ENCODE results near the gene VTI1A.
"Not testable (repeated sequence)": the region's sequence is repeated elsewhere in the genome, so short reads cannot be mapped to it uniquely, and the experiment has no call there.

Gene VTI1A

GRCh38 chr10:112446855-112447619 lies at the start of gene VTI1A, which contains the start of gene ZDHHC6:
Gene VTI1A (plus strand): TSS chr10:112447215. CDS start chr10:112447374, 159 bp downstream.
Gene ZDHHC6 (minus strand): TSS chr10:112446914. CDS start chr10:112445436, 1,478 bp downstream.
- peak; percentile 28 for DNase-seq

DNA sequence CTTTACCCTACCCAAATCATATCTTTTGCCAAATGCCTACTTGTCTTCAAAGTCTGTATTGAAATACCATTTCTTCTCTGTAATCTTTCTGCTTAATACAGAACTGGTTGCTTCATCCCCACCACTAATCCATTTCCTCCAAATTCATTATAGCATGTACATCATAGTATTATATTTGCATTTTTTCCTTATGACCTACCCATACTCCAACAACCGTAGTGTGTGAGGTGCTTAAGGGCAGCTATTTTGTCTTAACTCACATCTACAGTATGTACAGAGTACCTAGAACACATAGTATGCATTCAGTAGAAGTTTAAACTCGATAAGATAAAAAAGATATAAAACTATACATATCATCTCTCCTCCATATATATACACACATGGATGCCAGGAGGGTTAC lies 49.4 kb upstream of the VTI1A start:
- DNase-seq, result no peak

- DNase-seq, result no peak
Measured at GRCh38 chr10:112402917-112403316, 44.1 kb upstream of the VTI1A start.

DNA sequence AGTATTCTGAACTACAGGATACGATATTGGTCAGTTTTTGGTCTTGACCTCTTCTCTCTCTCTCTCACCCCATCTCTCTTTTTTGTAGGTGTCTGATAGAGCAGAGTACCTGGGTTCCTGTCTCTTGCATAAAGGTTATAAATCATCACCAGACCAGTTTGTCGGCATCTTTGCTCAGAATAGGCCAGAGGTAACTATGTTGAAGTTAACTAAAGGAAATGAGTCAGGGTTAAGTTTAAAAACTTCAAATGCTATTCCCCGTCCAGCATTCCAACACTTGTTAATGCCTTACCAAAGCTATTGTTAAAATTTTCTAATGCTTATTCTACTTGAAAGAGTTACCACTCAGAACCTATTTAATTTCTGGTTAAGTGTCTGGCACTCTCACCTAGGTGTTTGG lies 42.4 kb upstream of the VTI1A start:
- DNase-seq, result no peak

- DNase-seq, result not testable (repeated sequence)
Measured at GRCh38 chr10:112406806-112407205, 40.2 kb upstream of the VTI1A start.

- no peak for DNase-seq
Measured at GRCh38 chr10:112407696-112408095, 39.3 kb upstream of the VTI1A start.

GRCh38 chr10:112409299-112409698 lies 37.7 kb upstream of the VTI1A start:
- no peak for DNase-seq

- no peak for DNase-seq
Measured at GRCh38 chr10:112409755-112410154, 37.3 kb upstream of the VTI1A start.

DNA sequence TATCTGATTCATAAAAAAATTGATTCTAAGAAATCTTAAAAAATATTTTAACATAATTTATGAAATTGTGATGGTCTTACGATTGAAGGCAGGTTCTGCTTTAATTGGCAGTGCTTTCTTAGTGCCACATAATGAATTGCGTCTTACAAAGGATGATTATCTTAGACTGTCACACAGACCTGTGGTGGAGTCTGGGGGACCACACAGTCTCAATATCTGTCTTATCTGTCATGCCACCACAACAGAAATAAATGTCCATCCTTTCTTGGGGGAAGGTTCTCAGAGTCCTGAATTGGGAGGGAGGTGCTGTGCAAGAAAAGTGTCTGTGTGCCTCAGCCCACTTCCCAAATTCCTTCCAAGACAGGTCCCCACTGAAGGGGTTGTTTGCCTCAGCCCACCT lies 34.3 kb upstream of the VTI1A start:
- no peak for DNase-seq

DNA sequence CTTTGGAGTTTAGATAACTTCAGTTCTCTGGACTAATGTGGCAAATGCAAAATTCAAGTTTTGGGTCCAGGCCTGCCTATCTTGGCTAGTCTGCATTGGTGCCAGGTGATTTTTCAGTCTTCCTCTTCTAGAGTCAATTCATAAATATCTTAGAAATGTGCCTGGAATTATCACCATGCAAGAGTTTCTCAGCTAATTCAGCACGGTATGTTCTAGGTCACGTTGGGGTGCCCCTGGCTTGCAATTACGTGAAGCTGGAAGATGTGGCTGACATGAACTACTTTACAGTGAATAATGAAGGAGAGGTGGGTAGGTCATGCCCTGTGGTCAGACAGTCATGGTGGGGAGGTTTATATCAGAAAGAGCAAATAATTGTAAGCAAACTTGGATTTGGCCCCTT lies 25.3 kb upstream of the VTI1A start:
- no peak for DNase-seq

DNA sequence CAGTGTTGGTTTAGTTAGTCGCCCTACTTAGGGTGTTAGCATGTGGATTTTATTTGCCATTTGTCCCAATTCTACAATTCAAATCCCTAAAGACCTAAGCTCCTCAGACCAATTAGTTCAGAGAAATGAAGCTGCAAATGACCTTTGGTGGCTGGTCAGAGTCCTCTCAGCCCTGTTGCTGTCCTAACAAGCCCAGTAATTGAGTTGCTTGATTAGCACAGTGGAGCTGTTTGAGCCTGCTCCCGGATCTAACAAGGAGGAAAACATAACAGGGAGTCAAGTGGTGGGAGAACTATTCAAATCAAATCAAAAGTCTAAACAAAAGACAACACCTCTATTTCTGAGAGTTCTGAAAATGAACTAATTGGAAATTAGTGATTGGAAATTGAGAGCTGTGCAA lies 22.4 kb upstream of the VTI1A start:
- DNase-seq, result no peak

- no peak for DNase-seq
Measured at GRCh38 chr10:112426111-112426510, 20.9 kb upstream of the VTI1A start.

DNA sequence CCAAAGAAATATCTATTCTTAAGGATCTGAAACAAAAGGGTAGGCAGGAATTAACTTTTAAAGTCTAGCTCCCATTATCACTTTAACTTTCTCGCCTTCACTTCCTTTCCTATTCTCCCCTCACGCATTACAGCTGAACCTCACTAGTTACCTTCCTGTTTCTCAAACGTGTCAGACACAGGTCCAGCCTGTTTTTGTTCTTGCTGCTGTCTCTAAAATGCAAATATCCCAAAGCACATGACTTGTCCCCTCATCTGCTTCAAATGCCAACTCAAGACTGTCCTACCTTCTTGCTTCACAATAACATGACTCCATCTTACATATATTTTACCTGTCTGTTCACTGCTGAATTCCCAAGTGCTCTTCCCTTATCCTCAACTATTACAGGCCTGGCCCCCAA lies 17.9 kb upstream of the VTI1A start:
- DNase-seq, result no peak

DNA sequence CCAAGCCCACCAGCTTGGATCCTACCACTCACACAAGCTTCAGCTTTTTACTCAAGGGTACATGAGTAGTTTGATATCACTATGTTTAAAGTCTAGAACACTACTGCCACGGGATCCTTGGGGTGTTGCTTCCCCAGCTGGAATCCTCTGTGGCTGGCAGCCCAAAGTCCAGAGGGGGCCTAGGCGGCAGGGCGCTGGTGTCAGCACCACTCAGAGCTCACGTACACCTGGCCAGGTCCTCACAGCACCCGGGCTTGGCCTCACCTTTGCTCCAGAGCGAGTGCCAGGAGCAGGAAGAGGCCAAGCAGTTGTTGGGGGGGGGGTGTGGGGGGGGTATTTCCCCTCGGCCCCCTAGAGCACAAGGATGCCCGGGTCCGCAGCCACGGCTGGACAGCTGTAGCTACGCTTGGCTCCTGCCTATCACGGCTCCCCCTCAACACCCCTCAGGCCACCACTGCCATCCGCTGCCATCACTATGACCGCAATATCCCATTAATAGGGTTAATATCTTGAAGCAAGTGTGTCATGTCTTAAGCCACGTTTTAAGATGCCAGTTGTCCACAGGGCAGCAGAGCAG lies 17.3 kb upstream of the VTI1A start:
- no peak for DNase-seq

GRCh38 chr10:112433136-112433535 lies 13.9 kb upstream of the VTI1A start:
- no peak for DNase-seq

- no peak for DNase-seq
Measured at GRCh38 chr10:112434988-112435619, 11.9 kb upstream of the VTI1A start.

GRCh38 chr10:112438356-112438755 lies 8.7 kb upstream of the VTI1A start:
- no peak for DNase-seq

DNA sequence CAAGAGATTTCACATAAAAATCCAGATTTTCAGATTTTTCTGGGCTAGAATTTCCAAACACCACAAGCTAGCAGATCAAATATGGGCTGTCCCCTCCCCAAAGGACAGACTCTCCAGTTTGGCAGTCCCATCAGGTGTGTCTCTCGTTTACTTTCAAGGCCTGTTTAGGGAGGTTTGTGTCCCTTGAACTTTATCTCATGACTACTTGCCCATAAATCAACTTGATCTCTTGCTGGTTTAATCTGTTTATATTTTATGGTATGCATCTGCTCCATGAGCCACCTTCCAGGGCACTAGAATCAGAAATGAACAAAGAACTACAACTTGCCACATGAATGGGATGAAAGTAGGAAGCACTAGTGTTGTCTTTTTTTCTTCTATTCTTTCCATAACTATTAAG lies 5.5 kb upstream of the VTI1A start:
- DNase-seq, result no peak

DNA sequence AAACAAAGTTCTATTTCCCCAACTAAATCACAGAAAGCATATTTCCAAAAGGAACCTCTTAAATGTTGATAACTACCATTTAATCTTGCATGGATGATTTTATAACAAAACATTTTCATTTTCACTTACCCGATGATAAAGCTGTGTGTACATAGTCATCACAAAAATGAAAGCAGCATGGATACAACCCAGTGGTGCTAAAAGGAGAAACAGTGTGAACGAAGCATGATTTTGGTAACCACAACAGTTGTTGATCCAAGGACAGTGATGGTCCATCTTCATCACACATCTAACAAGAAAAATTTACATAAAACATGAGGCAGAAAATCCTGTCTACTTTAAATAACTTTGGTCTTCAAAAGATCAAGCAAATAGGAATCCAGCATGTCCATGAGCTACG lies 5.0 kb upstream of the VTI1A start:
- DNase-seq, result no peak

DNA sequence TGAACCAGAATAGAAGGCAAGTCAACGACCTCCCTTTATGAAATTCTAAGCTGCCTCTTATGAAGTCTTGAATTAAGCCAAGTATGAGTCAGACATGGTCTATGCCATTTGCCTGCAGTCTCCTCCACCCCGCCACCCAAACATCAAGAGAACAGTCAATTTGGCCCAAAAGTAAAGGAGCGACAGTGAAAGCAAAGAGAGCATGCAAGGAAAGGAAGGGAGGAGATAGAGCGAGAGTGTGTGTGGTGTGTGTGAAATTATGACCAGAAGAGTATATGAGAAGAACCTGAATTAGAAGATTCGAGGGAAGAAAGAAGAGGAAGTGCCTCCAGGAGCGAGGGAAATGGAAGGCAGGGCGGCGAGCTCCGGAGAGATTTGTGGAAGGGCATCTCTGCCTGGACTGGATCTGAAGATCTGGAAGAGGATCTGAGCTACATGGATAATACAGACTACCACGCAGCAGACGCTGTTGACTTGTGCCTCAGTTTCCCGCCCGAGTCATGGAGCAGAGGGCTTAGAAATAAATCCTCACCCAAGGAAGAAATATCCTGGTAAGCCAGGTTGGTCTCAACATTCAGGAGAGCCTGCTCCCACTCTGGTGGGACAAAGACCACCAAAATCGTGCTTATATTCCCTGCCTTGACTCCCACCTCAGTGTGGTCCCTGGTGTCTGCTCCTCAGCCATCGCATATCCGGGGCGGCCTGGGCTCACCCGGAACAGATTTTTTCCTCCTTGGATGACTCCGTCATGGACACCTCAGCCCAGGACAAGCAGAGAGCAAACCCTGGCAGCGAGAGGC lies 760 bp upstream of the VTI1A start:
- no peak for DNase-seq

GRCh38 chr10:112447620-112447928 lies 559 bp downstream of the VTI1A start:
- DNase-seq, result no peak

GRCh38 chr10:112448888-112449287 lies 1.9 kb downstream of the VTI1A start:
- DNase-seq, result no peak

GRCh38 chr10:112454910-112455779 lies 8.1 kb downstream of the VTI1A start:
- no peak for DNase-seq
